CD14-positive monocyte (primary cell): ENCODE results near the gene CNN1. TPM values are rescaled to one million over a fixed set of nuclear protein-coding genes. Genes with fewer than 3 reads are reported as not detected.

Experiments
- DNase-seq, 3 donors: peaks; one replicate each; pipeline ENCODE4 v3.0.0-alpha.2; 2011 to 2022
- H2AFZ ChIP-seq: 2 replicates; pipeline ENCODE4 v1.6.0; 2012; ENCODE audit warnings: mild to moderate bottlenecking, low read depth, low read length, inconsistent platforms; ENCODE audit not compliant: insufficient read depth, poor library complexity, severe bottlenecking
- H3K27ac ChIP-seq, 2 donors: 1 replicate in 1 of 2; 2 replicates in 1 of 2; pipeline ENCODE4 v1.5.1; 2012 to 2013; ENCODE audit warnings: low read length in 2 of 2, control low read depth in 1 of 2, inconsistent platforms in 1 of 2, low read depth in 1 of 2, mild to moderate bottlenecking in 1 of 2
- H3K27me3 ChIP-seq, 2 donors: one replicate each; pipeline versions ENCODE4 v1.6.0 to v1.6.1; 2011 to 2013; ENCODE audit warnings: low read length in 2 of 2; ENCODE audit not compliant: control insufficient read depth in 2 of 2, insufficient read depth in 2 of 2
- H3K36me3 ChIP-seq, 2 donors: replicated peaks in 1 of 2; 1 replicate in 1 of 2; 2 replicates in 1 of 2; pipeline versions ENCODE4 v1.5.1 to v1.6.1; 2012 to 2013; ENCODE audit warnings: low read length in 2 of 2, control low read depth in 1 of 2, inconsistent platforms in 1 of 2, mild to moderate bottlenecking in 1 of 2; ENCODE audit not compliant: insufficient read depth in 2 of 2, control insufficient read depth in 1 of 2
- H3K4me1 ChIP-seq, 2 donors: 1 replicate in 1 of 2; 2 replicates in 1 of 2; pipeline versions ENCODE4 v1.5.1 to v1.6.1; 2012 to 2013; ENCODE audit warnings: low read length in 2 of 2, control low read depth in 1 of 2, inconsistent platforms in 1 of 2, mild to moderate bottlenecking in 1 of 2, moderate library complexity in 1 of 2; ENCODE audit not compliant: insufficient read depth in 2 of 2, control insufficient read depth in 1 of 2
- H3K4me2 ChIP-seq: replicated peaks from 2 replicates; pipeline ENCODE3; 2012; ENCODE audit warnings: low read length, moderate library complexity, mild to moderate bottlenecking; ENCODE audit not compliant: poor library complexity, severe bottlenecking; ENCODE audit errors: extremely low read depth
- H3K4me3 ChIP-seq, 3 experiments: fragments of 200-600 bp in 1 of 3; sonication (generic) in 1 of 3; replicated peaks in 1 of 3; 1 replicate in 2 of 3; 2 replicates in 1 of 3; pipeline ENCODE4 v1.5.1; 2011 to 2013; ENCODE audit warnings: low read length in 3 of 3, mild to moderate bottlenecking in 3 of 3, control low read depth in 2 of 3, low read depth in 2 of 3, inconsistent platforms in 1 of 3, moderate library complexity in 1 of 3
- H3K79me2 ChIP-seq: 2 replicates; pipeline ENCODE4 v1.6.0; 2012; ENCODE audit warnings: mild to moderate bottlenecking, control low read depth, inconsistent platforms, low read length, moderate library complexity; ENCODE audit not compliant: insufficient read depth
- H3K9ac ChIP-seq: 2 replicates; pipeline ENCODE4 v1.6.0; 2017; ENCODE audit warnings: low read length, mild to moderate bottlenecking; ENCODE audit not compliant: insufficient read depth, poor library complexity, severe bottlenecking
- H3K9me3 ChIP-seq, 2 donors: replicated peaks in 1 of 2; 1 replicate in 1 of 2; 2 replicates in 1 of 2; pipeline versions ENCODE4 v1.5.1 to v1.6.1; 2012 to 2013; ENCODE audit warnings: low read length in 2 of 2, control low read depth in 1 of 2; ENCODE audit not compliant: control insufficient read depth in 1 of 2, insufficient read depth in 1 of 2
- H4K20me1 ChIP-seq: 2 replicates; pipeline ENCODE4 v1.6.0; 2012; ENCODE audit warnings: mild to moderate bottlenecking, low read length, control low read depth, moderate library complexity; ENCODE audit not compliant: insufficient read depth
- H3K27ac Mint-ChIP-seq, 7 donors: one replicate each; pipeline ENCODE4 v1.8.0; 2020; ENCODE audit warnings: mild to moderate bottlenecking in 7 of 7, mixed read lengths in 7 of 7, moderate library complexity in 6 of 7, inconsistent platforms in 2 of 7
- H3K27me3 Mint-ChIP-seq, 3 donors: one replicate each; pipeline ENCODE4 v1.8.0; 2021 to 2022; ENCODE audit warnings: low read depth in 3 of 3, mild to moderate bottlenecking in 3 of 3, mixed read lengths in 3 of 3, moderate library complexity in 3 of 3, inconsistent platforms in 1 of 3
- H3K36me3 Mint-ChIP-seq, 2 donors: one replicate each; pipeline ENCODE4 v1.8.0; 2020; ENCODE audit warnings: mixed read lengths in 2 of 2, inconsistent platforms in 1 of 2, mild to moderate bottlenecking in 1 of 2
- H3K4me1 Mint-ChIP-seq: one replicate; pipeline ENCODE4 v1.8.0; 2020; ENCODE audit warnings: mild to moderate bottlenecking, mixed read lengths
- H3K4me3 Mint-ChIP-seq, 2 donors: one replicate each; pipeline ENCODE4 v1.8.0; 2020; ENCODE audit warnings: mild to moderate bottlenecking in 2 of 2, mixed read lengths in 2 of 2, moderate library complexity in 1 of 2
- H3K9me3 Mint-ChIP-seq, 7 donors: one replicate each; pipeline ENCODE4 v1.8.0; 2020 to 2022; ENCODE audit warnings: mixed read lengths in 7 of 7, mild to moderate bottlenecking in 6 of 7, moderate library complexity in 6 of 7, inconsistent platforms in 2 of 7
- CTCF ChIP-seq: fragments of 200-600 bp; IDR thresholded peaks from one replicate; pipeline ENCODE4 v1.8.0; 2022; ENCODE audit warnings: antibody characterized with exemption, mild to moderate bottlenecking
- WGBS: methylation state at CpG from one replicate; pipeline ENCODE4 v1.1.5; 2013; ENCODE audit warnings: missing lambda C conversion rate; ENCODE audit not compliant: insufficient coverage; 5-methylcytosine and 5-hydroxymethylcytosine counted together
- intact Hi-C, 2 donors: fragments of 100-400 bp; cut with micrococcal nuclease; formaldehyde crosslinking; loops; one replicate each; pipeline versions ENCODE4 v1.15.0 to v1.15.1; 2023
- polyA plus RNA-seq, 3 donors: library from polyadenylated mRNA; depleted of rRNA in 1 of 3; unstranded in 2 of 3; stranded (reverse) in 1 of 3; fragments of 300-500 nt in 2 of 3; fragments of >200 nt in 1 of 3; fragmentation: Illumina TruSeq in 2 of 3; gene quantifications; 1 replicate in 2 of 3; 2 replicates in 1 of 3; pipeline ENCODE4 v1.2.3, GENCODE V29; 2012 to 2021

Gene CNN1
- polyA plus RNA-seq, 3 donors = not detected

- Histone ChIP-seq H3K79me2 (peaks cover 24% of the 10 kb centered on the region), H3K9ac (no peak overlapping the region), H3K9me3 (no peaks in the 10 kb centered on the region), H3K36me3 (peaks cover 25 to 40% of the 10 kb centered on the region in 2 donors), H2AFZ (no peak overlapping the region), H3K4me3 (no peak overlapping the region), H3K4me1 (peaks cover 27 to 36% of the 10 kb centered on the region in 2 donors), H4K20me1 (peaks cover 36% of the 10 kb centered on the region), H3K27ac (no peak overlapping the region), H3K27me3 (no peaks in the 10 kb centered on the region), H3K4me2 (no peak overlapping the region)
- peaks cover 36 to 52% of the 10 kb centered on the region in 2 donors for H3K36me3 Mint-ChIP-seq
- H3K27ac Mint-ChIP-seq = peak overlapping the region in 1 of 7 donors; percentile 23
- H3K4me3 Mint-ChIP-seq = no peak overlapping the region
- no peak for TF ChIP-seq CTCF
- H3K27me3 Mint-ChIP-seq = peaks cover 0 to 1% (median 0%) of the 10 kb centered on the region in 3 donors
- no peak for DNase-seq
- H3K4me1 Mint-ChIP-seq = peaks cover 44% of the 10 kb centered on the region
- H3K9me3 Mint-ChIP-seq = peaks cover 0 to 1% (median 0%) of the 10 kb centered on the region in 7 donors
- 100% methylated on average over 1 of the region's 4 CpGs for WGBS
- intact Hi-C loops = no loop called here
These were observed 18.2 kb downstream of the CNN1 start for GRCh38 chr19:11556634-11557420.

- Histone ChIP-seq H3K36me3 (peaks cover 8 to 17% of the 10 kb centered on the region in 2 donors), H3K4me2 (peak within 1 kb of the TSS; percentile 74), H3K4me3 (peak within 1 kb of the TSS; percentile 63 to 97 (median 86)), H3K27ac (peak within 1 kb of the TSS; percentile 59 to 74), H3K27me3 (no peaks in the 10 kb centered on the region), H3K4me1 (peaks cover 33 to 52% of the 10 kb centered on the region in 2 donors), H3K9me3 (no peaks in the 10 kb centered on the region), H3K9ac (peak within 1 kb of the TSS; percentile 66), H2AFZ (peak within 1 kb of the TSS; percentile 83), H4K20me1 (peaks cover 33% of the 10 kb centered on the region), H3K79me2 (peaks cover 24% of the 10 kb centered on the region)
- peak; percentile 98 to 99 (median 98) for DNase-seq
- Mint-ChIP-seq H3K36me3 (peaks cover 17 to 29% of the 10 kb centered on the region in 2 donors), H3K9me3 (no peaks in the 10 kb centered on the region), H3K27me3 (peaks cover 0 to 1% (median 0%) of the 10 kb centered on the region in 3 donors), H3K27ac (peak within 1 kb of the TSS; percentile 77 to 97 (median 94)), H3K4me1 (peaks cover 60% of the 10 kb centered on the region), H3K4me3 (peak within 1 kb of the TSS; percentile 95 to 96)
- intact Hi-C loops = loop anchor here in 1 of 2 donors (1.0 to 2.0 kb wide), 2 partner anchors 22 to 28 kb away; no protein-coding TSS in a partner anchor
- WGBS = 0% methylated on average over 34 of the region's 57 CpGs
- TF ChIP-seq CTCF = no peak
These were observed 20.5 kb downstream of the CNN1 start, which contains the start of gene ELOF1 for GRCh38 chr19:11558881-11559828. Gene ELOF1 (minus strand): TSS chr19:11559230. CDS start chr19:11554347, 4,883 bp downstream.
